AG09319 (cell line): ENCODE results near the gene CDK5.

Experiments
- DNase-seq: peaks from one replicate; pipeline ENCODE4 v3.0.0-alpha.2; 2010; ENCODE audit warnings: low read depth; ENCODE audit errors: extremely low read depth
- TF ChIP-seq, protein P1 (sequence below): IDR thresholded peaks from 2 replicates; pipeline ENCODE4 v1.5.1; 2011; ENCODE audit warnings: low read depth, mild to moderate bottlenecking, inconsistent platforms, low read length, moderate library complexity

The CDK5 gene

DNA sequence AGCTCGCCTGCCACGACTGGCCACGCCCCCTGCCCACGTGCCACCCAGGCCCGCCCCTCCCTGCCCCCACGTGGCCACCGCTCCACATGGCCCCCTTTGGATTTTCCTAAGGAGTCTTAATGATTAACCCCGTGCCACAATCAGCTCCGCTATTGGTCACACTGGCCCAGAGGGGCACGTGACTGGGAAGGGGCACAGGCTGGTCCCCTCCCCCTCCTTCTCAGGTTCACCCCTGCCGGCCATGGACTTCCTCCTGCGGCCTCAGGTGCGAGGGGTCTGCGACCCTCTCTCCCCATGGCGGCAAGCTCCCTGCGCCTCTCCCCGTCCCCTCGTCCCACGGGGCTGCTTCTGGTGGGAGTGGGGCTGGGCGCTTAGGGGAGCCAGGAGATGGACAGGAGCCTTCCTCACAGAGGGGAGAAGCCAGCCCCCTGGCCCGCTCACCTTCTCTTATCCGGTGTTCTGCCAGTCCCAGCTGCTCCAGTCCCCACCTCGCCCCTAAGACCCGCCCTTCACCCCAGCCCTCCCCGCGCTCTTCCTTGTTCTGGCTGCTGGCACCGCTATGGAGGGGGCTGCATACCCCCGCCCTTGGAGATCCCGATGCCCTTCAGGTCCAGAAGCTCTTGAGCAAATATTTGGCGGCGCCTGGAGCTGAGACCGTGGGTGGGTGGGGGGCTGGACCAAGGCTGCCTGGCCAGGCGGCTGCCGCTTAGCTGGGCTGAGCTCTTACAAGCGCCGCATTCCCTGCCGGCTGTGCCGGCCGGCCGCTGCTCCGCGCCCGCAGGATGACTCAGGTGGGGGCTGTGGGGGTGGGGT is 4.9 kb upstream of the CDK5 start:
- TF ChIP-seq, protein P1, sequence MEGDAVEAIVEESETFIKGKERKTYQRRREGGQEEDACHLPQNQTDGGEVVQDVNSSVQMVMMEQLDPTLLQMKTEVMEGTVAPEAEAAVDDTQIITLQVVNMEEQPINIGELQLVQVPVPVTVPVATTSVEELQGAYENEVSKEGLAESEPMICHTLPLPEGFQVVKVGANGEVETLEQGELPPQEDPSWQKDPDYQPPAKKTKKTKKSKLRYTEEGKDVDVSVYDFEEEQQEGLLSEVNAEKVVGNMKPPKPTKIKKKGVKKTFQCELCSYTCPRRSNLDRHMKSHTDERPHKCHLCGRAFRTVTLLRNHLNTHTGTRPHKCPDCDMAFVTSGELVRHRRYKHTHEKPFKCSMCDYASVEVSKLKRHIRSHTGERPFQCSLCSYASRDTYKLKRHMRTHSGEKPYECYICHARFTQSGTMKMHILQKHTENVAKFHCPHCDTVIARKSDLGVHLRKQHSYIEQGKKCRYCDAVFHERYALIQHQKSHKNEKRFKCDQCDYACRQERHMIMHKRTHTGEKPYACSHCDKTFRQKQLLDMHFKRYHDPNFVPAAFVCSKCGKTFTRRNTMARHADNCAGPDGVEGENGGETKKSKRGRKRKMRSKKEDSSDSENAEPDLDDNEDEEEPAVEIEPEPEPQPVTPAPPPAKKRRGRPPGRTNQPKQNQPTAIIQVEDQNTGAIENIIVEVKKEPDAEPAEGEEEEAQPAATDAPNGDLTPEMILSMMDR, result no peak
- no peak for DNase-seq

DNA sequence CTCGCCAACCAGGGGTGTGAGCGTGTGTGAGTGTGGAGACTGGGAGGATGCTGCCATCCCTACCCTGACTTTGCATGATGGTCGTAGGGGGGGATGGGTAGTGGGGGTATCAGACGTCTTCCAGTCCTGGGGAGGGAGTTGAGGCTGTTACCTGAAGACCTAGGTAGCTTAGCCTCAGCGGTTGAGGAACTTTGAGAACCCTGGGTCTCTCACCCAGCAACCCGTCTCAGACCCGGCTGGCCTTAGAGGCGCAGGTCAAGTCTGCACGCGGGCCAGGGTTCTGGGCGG is 4.4 kb upstream of the CDK5 start:
- TF ChIP-seq, protein P1, result no peak
- no peak for DNase-seq

DNA sequence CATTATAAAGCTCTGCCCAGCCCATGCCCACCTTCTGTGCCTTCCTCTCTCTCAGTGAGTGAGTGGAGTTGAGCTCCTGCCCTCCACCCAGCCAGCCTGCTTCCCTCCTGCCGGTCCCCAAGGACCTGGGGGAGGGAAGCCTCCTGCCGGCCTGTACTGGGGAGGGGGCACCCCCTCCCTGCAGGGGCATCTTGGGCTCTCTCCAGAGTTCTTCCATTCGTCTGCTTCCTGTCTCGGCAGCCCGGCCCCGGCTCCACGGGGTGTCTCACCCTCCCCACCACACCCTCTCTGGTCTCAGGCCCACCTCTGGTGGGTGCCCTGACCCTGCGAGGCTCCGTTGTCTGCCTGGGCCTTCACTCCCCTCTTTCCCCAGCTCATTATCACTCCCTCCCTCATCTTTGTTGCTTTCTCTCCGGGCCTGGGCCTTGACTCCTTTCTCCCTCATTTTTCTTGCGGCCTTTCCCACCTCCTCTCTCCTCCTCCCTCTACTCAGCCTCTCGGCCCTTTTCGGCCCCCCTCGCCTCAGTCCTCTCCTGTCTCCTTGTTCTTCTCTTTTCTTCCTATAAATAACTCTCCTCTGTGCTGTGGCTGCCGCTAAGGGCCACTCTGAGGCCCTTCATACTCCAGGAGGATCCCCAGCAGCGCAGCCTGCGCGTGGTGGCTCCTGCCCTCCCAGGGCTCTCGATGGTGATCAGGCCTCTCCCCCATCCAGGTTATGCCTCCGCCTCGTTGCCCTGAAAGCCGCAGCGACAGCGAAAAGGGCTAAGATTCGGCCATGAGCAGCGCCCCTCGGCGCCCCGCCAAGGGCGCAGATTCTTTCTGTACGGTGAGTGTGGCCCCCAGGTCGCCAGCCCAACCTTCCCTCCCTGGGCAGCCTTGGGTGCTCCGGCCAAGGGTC is 3.8 kb upstream of the CDK5 start:
- DNase-seq, result no peak
- TF ChIP-seq, protein P1, result no peak; the same call in 1 of the 2 replicates

DNA sequence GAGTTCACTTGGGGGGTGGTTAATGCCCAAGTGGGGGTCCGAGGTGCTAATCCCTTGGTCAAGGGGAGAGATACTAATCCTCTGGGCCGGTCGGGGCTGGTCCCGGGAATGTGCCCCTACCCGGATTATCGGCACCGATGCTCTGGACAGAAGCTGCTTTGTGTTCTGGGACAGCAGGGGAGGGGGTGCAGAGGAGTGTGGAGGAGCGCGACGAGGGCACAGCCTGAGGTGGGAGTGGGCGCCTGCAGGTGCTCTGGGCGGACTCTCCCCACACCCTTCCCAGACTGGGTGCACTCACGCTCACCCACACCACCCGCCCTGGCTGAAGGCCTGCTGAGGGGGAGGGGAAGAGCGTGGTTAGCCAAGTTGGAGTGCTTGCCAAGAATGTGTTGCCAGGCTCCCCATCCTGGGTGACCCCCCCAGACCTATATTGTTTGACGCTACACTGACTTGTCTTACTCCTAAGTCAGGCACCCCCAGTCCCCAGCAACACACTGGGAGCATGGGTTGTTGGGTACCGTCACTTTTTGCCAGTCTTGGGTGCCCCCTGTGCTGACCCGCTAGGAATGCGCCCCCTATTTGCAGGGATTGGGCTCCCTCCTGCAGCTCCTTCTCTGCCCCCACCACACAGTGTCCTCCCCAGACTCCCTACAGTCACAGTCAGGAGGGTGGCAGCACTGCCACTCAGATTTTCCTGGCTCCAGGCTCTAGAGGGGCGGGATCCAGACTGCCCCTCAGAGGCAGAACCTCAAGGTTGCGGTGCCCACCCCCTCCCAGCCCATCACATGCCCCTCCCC is 2.9 kb upstream of the CDK5 start:
- DNase-seq, result no peak
- TF ChIP-seq, protein P1, result no peak; the same call in 1 of the 2 replicates

DNA sequence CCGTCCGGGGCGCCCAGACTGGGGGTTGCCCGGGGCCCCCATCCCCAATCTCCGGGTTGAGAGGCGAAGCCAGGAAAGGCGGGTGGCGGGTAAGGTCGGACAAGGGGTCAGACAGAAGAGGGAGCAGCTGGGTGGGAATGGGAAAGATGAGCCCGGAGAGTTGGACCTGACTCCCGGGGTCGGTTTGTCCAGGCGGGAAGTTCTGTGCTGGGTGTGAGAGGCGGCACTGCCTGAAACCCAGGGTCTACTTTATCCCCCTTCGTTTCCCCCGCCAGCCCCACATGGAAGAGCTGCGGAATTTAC is 2.4 kb upstream of the CDK5 start:
- DNase-seq, result no peak
- TF ChIP-seq, protein P1, result no peak

DNA sequence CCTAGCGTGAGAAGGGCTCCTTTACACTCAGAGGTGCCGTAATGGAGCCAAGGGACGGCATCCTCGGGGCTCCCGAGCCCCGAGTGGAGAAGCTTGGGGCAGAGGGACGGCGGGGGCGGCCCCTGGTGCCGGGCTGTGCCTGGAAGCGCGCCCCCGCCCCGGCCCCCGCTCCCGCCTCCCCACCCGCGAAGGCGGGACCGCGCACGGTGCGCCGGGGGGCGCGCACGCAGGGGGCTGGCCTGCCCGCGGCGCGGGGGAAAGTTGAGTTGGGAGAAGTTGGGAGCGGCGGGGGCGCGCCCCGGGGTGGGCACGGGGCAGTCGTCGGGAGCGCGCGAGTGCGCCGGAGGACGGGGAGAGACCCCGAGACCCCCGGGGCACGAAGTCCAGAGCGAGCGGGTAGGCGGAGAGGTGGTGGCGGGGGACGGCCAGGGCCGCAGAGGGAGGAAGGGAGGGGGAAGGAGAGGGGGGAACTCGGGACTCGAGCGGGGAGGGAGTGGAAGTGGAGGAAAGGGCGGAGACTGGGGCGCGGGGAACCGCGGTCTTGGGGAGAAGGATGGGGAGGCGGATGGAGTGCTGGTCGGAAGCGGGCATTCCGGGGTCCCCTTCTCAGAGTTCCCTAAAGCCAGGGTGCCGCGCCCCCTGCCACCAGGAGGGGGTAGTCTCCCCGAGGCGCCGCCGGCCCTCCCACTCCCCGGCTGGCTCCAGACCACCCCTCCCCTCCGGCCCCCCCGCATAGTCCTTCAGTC is 1.8 kb upstream of the CDK5 start, which contains the start of gene SLC4A2:
Gene SLC4A2 (plus strand): TSS at position 223 of the 746 bp plus-strand sequence. CDS start 2,399 bp downstream, outside the sequence.
- no peak for DNase-seq
- TF ChIP-seq, protein P1, result peak; percentile 52
